Skeletal muscle tissue (tissue), 4 donors: ENCODE data around the gene DLST. TPM values are rescaled to one million over a fixed set of nuclear protein-coding genes. Genes with fewer than 3 reads are reported as not detected.
"Not testable (repeated sequence)": the region's sequence is repeated elsewhere in the genome, so short reads cannot be mapped to it uniquely, and the experiment has no call there.

Source experiments
- H3K27ac ChIP-seq: one replicate; pipeline ENCODE4 v1.7.0; 2013; ENCODE audit warnings: mild to moderate bottlenecking, low read depth, low read length, inconsistent platforms
- H3K27me3 ChIP-seq, 3 donors: one replicate each; pipeline ENCODE4 v1.7.0; 2013; ENCODE audit warnings: low read length in 3 of 3; ENCODE audit not compliant: control insufficient read depth in 3 of 3, insufficient read depth in 3 of 3
- H3K36me3 ChIP-seq, 3 donors: one replicate each; pipeline ENCODE4 v1.7.0; 2013; ENCODE audit warnings: low read length in 3 of 3; ENCODE audit not compliant: control insufficient read depth in 3 of 3, insufficient read depth in 3 of 3
- H3K4me1 ChIP-seq, 3 donors: one replicate each; pipeline ENCODE4 v1.7.0; 2013; ENCODE audit warnings: low read length in 3 of 3, mild to moderate bottlenecking in 3 of 3; ENCODE audit not compliant: control insufficient read depth in 3 of 3, insufficient read depth in 3 of 3
- H3K4me3 ChIP-seq, 3 donors: one replicate each; pipeline ENCODE4 v1.7.0; 2013; ENCODE audit warnings: low read length in 3 of 3
- H3K9ac ChIP-seq, 3 donors: one replicate each; pipeline ENCODE4 v1.7.0; 2013; ENCODE audit warnings: low read length in 3 of 3, mild to moderate bottlenecking in 3 of 3, moderate library complexity in 2 of 3, low read depth in 1 of 3
- H3K9me3 ChIP-seq, 3 donors: one replicate each; pipeline ENCODE4 v1.7.0; 2013; ENCODE audit warnings: low read length in 3 of 3; ENCODE audit not compliant: control insufficient read depth in 3 of 3
- total RNA-seq: library from RNA; depleted of rRNA; stranded (reverse); fragments of >200 nt; gene quantifications from one replicate; pipeline ENCODE4 v1.2.3, GENCODE V29; 2014
- donor health status: Osteomylitis.

Gene DLST
- total RNA-seq, 1 donor from 2014 or later, result 38.1 TPM

DNA sequence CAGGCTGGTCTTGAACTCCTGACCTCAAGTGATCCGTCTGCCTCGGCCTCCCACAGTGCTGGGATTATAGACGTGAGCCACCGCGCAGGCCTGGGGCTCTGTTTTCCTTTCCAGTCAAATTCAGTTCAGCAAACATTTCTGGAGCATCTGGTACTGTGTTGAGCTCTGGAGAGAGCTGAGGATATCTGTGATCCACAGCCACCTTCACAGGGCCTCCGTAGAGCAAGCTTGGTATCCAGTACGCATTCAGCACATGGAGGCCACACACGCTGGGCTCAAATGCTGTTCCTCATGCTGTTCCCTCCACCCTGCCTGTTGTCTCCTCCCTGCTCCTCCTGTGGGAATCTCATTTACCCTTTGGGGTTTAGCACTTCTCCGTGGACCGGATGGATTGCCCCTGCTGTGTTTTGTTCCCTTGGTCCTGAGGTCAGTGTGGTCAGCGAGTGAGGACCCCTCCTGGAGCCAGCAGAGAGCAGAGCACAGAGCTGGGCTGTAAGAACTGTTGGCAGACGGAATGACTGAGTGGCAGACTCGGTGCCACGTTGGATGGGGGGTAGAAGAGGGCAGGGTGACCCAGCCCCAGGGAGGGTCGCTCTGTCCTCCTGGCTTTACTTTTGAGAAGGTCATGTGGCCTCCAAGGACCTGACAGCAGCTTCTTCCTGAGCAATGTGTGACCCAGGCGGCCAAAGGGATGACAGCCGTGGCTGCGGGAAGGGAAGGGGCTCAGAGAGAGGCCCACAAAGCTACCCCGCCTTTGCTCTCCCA lies 40.5 kb downstream of the DLST start:
- H3K36me3 ChIP-seq, result peaks cover 5 to 10% (median 8%) of the 10 kb centered on the region in 3 donors
- peak overlapping the region; percentile 79 to 91 (median 86) for H3K9ac ChIP-seq
- no peaks in the 10 kb centered on the region for H3K9me3 ChIP-seq
- H3K4me1 ChIP-seq, result peaks cover 23 to 30% (median 24%) of the 10 kb centered on the region in 3 donors
- H3K27ac ChIP-seq, result peak overlapping the region; percentile 73
- peak overlapping the region; percentile 68 to 81 (median 81) for H3K4me3 ChIP-seq
- H3K27me3 ChIP-seq, result no peaks in the 10 kb centered on the region

GRCh38 chr14:74922752-74923401 lies 41.2 kb downstream of the DLST start, which contains the start of gene RPS6KL1:
Gene RPS6KL1, minus strand, starts transcription at chr14:74923260. Its CDS starts 1,719 bp downstream, at chr14:74921541.
- H3K4me1 ChIP-seq, result peaks cover 16 to 23% (median 17%) of the 10 kb centered on the region in 3 donors
- H3K27ac ChIP-seq, result peak within 1 kb of the TSS; percentile 73
- H3K27me3 ChIP-seq, result no peaks in the 10 kb centered on the region
- peak within 1 kb of the TSS; percentile 68 to 81 (median 81) for H3K4me3 ChIP-seq
- peaks cover 5 to 10% (median 8%) of the 10 kb centered on the region in 3 donors for H3K36me3 ChIP-seq
- H3K9ac ChIP-seq, result peak within 1 kb of the TSS; percentile 79 to 91 (median 86)
- no peaks in the 10 kb centered on the region for H3K9me3 ChIP-seq

DNA sequence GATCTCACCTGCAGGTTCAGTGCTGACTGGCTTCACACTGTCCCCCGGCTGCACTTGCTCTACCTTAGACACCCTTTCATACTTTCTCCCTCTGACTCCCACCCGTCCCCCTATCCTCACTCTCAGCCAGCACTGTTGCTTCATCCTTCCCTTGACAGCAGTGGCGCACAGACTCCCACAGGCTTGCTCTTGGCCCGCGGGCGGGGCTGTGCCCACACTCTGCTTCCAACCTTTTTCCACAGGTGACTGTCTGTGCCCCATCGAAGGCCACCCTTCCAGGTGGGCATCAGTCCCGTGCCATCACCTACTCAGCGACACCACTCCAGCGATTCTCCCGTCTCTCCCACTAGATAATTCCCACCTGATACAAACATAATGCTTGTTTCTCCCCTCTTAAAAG lies 42.3 kb downstream of the DLST start:
- H3K36me3 ChIP-seq, result peaks cover 4 to 9% (median 5%) of the 10 kb centered on the region in 3 donors
- H3K27me3 ChIP-seq, result no peaks in the 10 kb centered on the region
- H3K9me3 ChIP-seq, result no peaks in the 10 kb centered on the region

GRCh38 chr14:74927225-74927624 lies 45.5 kb downstream of the DLST start:
- H3K27me3 ChIP-seq, result no peaks in the 10 kb centered on the region
- no peak overlapping the region for H3K9ac ChIP-seq
- no peak overlapping the region for H3K27ac ChIP-seq
- H3K9me3 ChIP-seq, result no peaks in the 10 kb centered on the region
- H3K4me3 ChIP-seq, result no peak overlapping the region
- peaks cover 6 to 12% (median 7%) of the 10 kb centered on the region in 3 donors for H3K4me1 ChIP-seq
- no peaks in the 10 kb centered on the region for H3K36me3 ChIP-seq

More for the DNA sequence above, 42.3 kb downstream of the DLST start:
- Histone ChIP-seq H3K4me3 (no peak overlapping the region), H3K9ac (no peak overlapping the region), H3K4me1 (peaks cover 7 to 16% (median 10%) of the 10 kb centered on the region in 3 donors), H3K27ac (no peak overlapping the region)

DNA sequence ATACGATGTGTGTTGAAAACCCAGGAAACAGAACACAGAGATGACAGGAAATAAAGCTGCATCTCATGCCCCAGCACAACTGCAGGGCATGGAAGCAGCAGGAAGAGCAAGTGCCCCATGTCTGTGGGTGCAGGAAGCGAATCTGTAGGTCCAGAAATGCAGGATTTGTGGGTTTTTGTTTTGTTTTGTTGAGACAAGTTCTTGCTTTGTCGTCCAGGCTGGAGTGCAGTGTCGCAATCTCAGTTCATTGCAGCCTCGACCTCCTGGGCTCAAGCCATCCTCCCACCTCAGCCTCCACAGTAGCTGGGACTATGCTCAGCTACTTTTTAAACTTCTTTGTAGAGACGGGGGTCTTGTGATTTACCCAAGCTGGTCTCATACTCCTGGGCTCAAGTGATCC lies 47.5 kb downstream of the DLST start:
- Histone ChIP-seq H3K36me3 (no peaks in the 10 kb centered on the region), H3K27me3 (no peaks in the 10 kb centered on the region), H3K4me3 (no peak overlapping the region), H3K27ac (no peak overlapping the region), H3K9me3 (no peaks in the 10 kb centered on the region), H3K4me1 (peaks cover 10 to 19% (median 17%) of the 10 kb centered on the region in 3 donors), H3K9ac (no peak overlapping the region)

DNA sequence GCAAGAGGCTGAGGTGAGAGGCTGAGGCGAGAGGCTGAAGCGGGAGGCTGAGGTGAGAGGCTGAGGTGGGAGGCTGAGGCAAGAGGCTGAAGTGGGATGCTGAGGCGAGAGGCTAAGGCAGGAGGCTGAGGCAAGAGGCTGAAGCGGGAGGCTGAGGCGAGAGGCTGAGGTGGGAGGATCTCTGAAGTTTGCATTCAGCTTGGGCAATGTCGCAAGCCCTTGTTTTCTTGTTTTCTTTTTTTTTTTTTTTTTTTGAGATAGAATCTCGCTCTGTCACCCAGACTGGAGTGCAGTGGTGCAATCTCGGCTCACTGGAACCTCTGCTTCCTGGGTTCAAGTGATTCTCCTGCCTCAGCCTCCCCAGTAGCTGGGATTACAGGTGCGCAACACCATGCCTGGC lies 50.0 kb downstream of the DLST start:
- H3K27me3 ChIP-seq, H3K9ac ChIP-seq, H3K9me3 ChIP-seq, H3K27ac ChIP-seq, H3K36me3 ChIP-seq, H3K4me3 ChIP-seq: not testable (repeated sequence)
- H3K4me1 ChIP-seq, result peaks cover 23 to 32% (median 31%) of the 10 kb centered on the region in 3 donors

DNA sequence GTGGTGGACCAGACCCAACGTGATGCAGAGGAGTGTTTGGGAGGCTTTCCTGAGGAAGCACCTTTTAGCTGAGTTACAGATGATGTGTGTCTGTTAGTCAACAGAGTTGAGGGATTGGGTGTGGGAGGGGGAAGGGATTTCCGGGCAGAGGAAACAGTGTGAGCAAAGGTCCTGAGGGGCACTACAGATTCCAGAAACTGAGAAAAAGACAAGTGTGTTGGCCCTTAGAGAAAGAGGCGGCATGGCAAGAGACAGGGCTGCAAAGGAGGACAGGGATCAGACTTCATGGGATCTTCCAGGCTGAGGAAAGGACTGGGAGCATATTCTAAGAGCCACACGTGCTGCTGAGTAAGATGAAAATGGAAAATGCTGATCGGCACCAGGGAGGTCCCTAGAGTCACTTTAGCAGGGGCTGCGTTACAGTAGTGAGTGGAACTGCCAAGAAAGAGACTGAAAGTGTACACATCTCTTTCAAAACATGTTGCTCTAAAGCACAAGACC lies 50.7 kb downstream of the DLST start:
- peak overlapping the region; percentile 28 for H3K27ac ChIP-seq

GRCh38 chr14:74932936-74933335 lies 51.2 kb downstream of the DLST start:
- H3K36me3 ChIP-seq, H3K27me3 ChIP-seq, H3K4me3 ChIP-seq, H3K9me3 ChIP-seq, H3K9ac ChIP-seq: not testable (repeated sequence)
- Histone ChIP-seq H3K27ac (peak overlapping the region; percentile 28), H3K4me1 (peaks cover 23 to 32% (median 31%) of the 10 kb centered on the region in 3 donors)

More for the DNA sequence above, 50.7 kb downstream of the DLST start:
- no peaks in the 10 kb centered on the region for H3K9me3 ChIP-seq
- peak overlapping the region in 1 of 3 donors; percentile 23 for H3K4me3 ChIP-seq
- H3K36me3 ChIP-seq, result no peaks in the 10 kb centered on the region
- no peaks in the 10 kb centered on the region for H3K27me3 ChIP-seq
- no peak overlapping the region for H3K9ac ChIP-seq
- H3K4me1 ChIP-seq, result peaks cover 23 to 32% (median 31%) of the 10 kb centered on the region in 3 donors

GRCh38 chr14:74934041-74934440 lies 52.3 kb downstream of the DLST start:
- H3K27me3 ChIP-seq, result no peaks in the 10 kb centered on the region
- no peaks in the 10 kb centered on the region for H3K9me3 ChIP-seq
- peak overlapping the region in 2 of 3 donors; percentile 42 to 51 for H3K4me3 ChIP-seq
- H3K4me1 ChIP-seq, result peaks cover 27 to 37% (median 34%) of the 10 kb centered on the region in 3 donors
- no peaks in the 10 kb centered on the region for H3K36me3 ChIP-seq
- peak overlapping the region in 2 of 3 donors; percentile 23 to 60 for H3K9ac ChIP-seq
- peak overlapping the region; percentile 77 for H3K27ac ChIP-seq
